ENCODE data around the gene SCD5.

- TF ChIP-seq CTCF (IDR thresholded peaks at IDR 0.05) (no peak), POLR2AphosphoS5 (IDR thresholded peaks at IDR 0.05) (no peak)
Observed at GRCh38 chr4:82809619-82810018, 11.0 kb upstream of the SCD5 start.

Data from prostate gland (tissue), 2 donors.